ENCODE measurements around the gene IL18BP. TPM values are rescaled to one million over a fixed set of nuclear protein-coding genes. Genes with fewer than 3 reads are reported as not detected.
A peak's percentile ranks its signal among the peaks of the same experiment; 100 is the strongest.

The IL18BP gene
- total and polyA plus RNA-seq, 4 donors: 3.8 to 14.3 (median 8.2) TPM

- no peak for DNase-seq (ENCODE audit: low read depth in 4 of 6, low spot score in 6 of 6)
- H3K36me3 ChIP-seq (ENCODE audit: control insufficient read depth, insufficient read depth, low read length): peaks cover 6% of the 10 kb centered on the region
- H3K4me3 ChIP-seq (ENCODE audit: low read depth, low read length): no peak overlapping the region
- H3K9me3 ChIP-seq (ENCODE audit: control insufficient read depth, insufficient read depth, low read length): no peaks in the 10 kb centered on the region
- WGBS (ENCODE audit: insufficient coverage): no CpG with 5 or more reads among the region's 1 CpG
- no peak overlapping the region for H3K27ac ChIP-seq (ENCODE audit: low read depth, low read length)
- H3K4me1 ChIP-seq (ENCODE audit: control insufficient read depth, insufficient read depth, low read length): peaks cover 8% of the 10 kb centered on the region
- H3K27me3 ChIP-seq (ENCODE audit: control insufficient read depth, insufficient read depth, low read length): no peaks in the 10 kb centered on the region
Observed at GRCh38 chr11:71977090-71977489, 21.6 kb upstream of the IL18BP start.

DNA sequence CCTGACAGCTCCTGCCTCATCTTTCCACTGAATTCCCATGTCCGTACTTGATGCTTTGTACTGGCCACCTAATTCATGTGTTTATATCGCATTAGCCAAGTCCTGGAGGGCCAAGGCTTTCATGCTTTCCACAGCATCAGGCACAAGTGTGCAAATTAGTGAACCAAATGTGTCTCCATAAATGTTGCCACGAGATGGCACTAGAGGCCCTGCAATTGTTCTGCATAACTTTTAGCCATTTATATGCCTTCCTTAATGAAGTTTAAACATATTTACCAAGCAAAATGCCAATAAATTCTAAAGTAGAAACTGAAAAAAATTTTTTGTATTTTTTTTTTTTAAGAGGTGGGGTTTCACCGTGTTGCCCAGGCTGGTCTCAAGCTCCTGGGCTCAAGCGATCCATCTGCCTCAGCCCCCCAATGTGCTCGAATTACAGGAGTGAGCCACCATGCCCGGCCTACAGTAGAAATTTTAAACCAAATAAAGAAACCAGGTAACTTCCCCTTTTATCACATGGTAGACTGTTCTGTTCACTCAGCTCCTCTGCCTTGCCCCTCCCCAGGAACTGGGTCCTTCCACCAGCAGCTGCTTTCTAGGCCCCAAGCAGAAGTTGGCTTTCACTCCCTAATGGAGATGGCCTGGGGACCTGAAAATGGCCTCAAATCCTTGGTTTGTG lies 20.8 kb upstream of the IL18BP start:
- H3K4me1 ChIP-seq (ENCODE audit: control insufficient read depth, insufficient read depth, low read length): peaks cover 8% of the 10 kb centered on the region
- no peaks in the 10 kb centered on the region for H3K9me3 ChIP-seq (ENCODE audit: control insufficient read depth, insufficient read depth, low read length)
- peaks cover 6% of the 10 kb centered on the region for H3K36me3 ChIP-seq (ENCODE audit: control insufficient read depth, insufficient read depth, low read length)
- WGBS (ENCODE audit: insufficient coverage): 73% methylated on average over 5 of the region's 7 CpGs
- H3K27me3 ChIP-seq (ENCODE audit: control insufficient read depth, insufficient read depth, low read length): no peaks in the 10 kb centered on the region
- H3K27ac ChIP-seq (ENCODE audit: low read depth, low read length): no peak overlapping the region
- peak in 5 of 6 donors; percentile 33 to 82 (median 51) for DNase-seq (ENCODE audit: low read depth in 4 of 6, low spot score in 6 of 6)
- no peak overlapping the region for H3K4me3 ChIP-seq (ENCODE audit: low read depth, low read length)

GRCh38 chr11:71979094-71979493 lies 19.6 kb upstream of the IL18BP start:
- peaks cover 8% of the 10 kb centered on the region for H3K4me1 ChIP-seq (ENCODE audit: control insufficient read depth, insufficient read depth, low read length)
- no peak for DNase-seq (ENCODE audit: low read depth in 4 of 6, low spot score in 6 of 6)
- no peak overlapping the region for H3K4me3 ChIP-seq (ENCODE audit: low read depth, low read length)
- H3K27me3 ChIP-seq (ENCODE audit: control insufficient read depth, insufficient read depth, low read length): no peaks in the 10 kb centered on the region
- no CpG with 5 or more reads among the region's 4 CpGs for WGBS (ENCODE audit: insufficient coverage)
- no peaks in the 10 kb centered on the region for H3K9me3 ChIP-seq (ENCODE audit: control insufficient read depth, insufficient read depth, low read length)
- no peak overlapping the region for H3K27ac ChIP-seq (ENCODE audit: low read depth, low read length)
- peaks cover 8% of the 10 kb centered on the region for H3K36me3 ChIP-seq (ENCODE audit: control insufficient read depth, insufficient read depth, low read length)

GRCh38 chr11:71979602-71980001 lies 19.1 kb upstream of the IL18BP start:
- Histone ChIP-seq H3K4me1 (ENCODE audit: control insufficient read depth, insufficient read depth, low read length) (peaks cover 8% of the 10 kb centered on the region), H3K4me3 (ENCODE audit: low read depth, low read length) (no peak overlapping the region), H3K36me3 (ENCODE audit: control insufficient read depth, insufficient read depth, low read length) (peaks cover 10% of the 10 kb centered on the region), H3K27me3 (ENCODE audit: control insufficient read depth, insufficient read depth, low read length) (no peaks in the 10 kb centered on the region), H3K9me3 (ENCODE audit: control insufficient read depth, insufficient read depth, low read length) (no peaks in the 10 kb centered on the region), H3K27ac (ENCODE audit: low read depth, low read length) (no peak overlapping the region)
- peak in 5 of 6 donors; percentile 7 to 82 (median 25) for DNase-seq (ENCODE audit: low read depth in 4 of 6, low spot score in 6 of 6)
- no CpG with 5 or more reads among the region's 3 CpGs for WGBS (ENCODE audit: insufficient coverage)

- WGBS (ENCODE audit: insufficient coverage): 100% methylated on average over 1 of the region's 2 CpGs
- Histone ChIP-seq H3K36me3 (ENCODE audit: control insufficient read depth, insufficient read depth, low read length) (peaks cover 13% of the 10 kb centered on the region), H3K9me3 (ENCODE audit: control insufficient read depth, insufficient read depth, low read length) (no peaks in the 10 kb centered on the region), H3K4me3 (ENCODE audit: low read depth, low read length) (no peak overlapping the region), H3K27ac (ENCODE audit: low read depth, low read length) (no peak overlapping the region), H3K4me1 (ENCODE audit: control insufficient read depth, insufficient read depth, low read length) (no peaks in the 10 kb centered on the region), H3K27me3 (ENCODE audit: control insufficient read depth, insufficient read depth, low read length) (no peaks in the 10 kb centered on the region)
- DNase-seq (ENCODE audit: low read depth in 4 of 6, low spot score in 6 of 6): no peak
Observed at GRCh38 chr11:71986131-71986530, 12.6 kb upstream of the IL18BP start.

DNA sequence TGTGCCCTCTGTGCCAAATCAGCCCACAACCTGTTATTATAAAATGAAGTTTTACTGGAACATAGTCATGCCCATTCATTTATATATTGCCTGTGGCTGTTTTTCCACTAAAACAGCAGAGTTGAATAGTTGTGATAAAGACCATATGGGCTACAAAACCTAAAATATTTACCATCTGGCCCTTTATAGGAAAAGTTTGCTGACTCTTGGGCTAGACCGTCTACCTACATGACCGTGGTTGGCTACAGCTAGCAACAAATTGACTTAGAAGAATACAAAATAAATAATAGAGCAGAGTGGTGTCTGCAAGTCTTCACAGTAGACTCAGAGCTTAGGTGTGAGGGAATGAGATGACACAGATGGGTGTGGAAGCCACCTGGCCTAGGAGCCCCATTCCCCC lies 11.2 kb upstream of the IL18BP start:
- no peak for DNase-seq (ENCODE audit: low read depth in 4 of 6, low spot score in 6 of 6)
- Histone ChIP-seq H3K36me3 (ENCODE audit: control insufficient read depth, insufficient read depth, low read length) (peaks cover 16% of the 10 kb centered on the region), H3K27me3 (ENCODE audit: control insufficient read depth, insufficient read depth, low read length) (no peaks in the 10 kb centered on the region), H3K27ac (ENCODE audit: low read depth, low read length) (no peak overlapping the region), H3K4me1 (ENCODE audit: control insufficient read depth, insufficient read depth, low read length) (no peaks in the 10 kb centered on the region), H3K4me3 (ENCODE audit: low read depth, low read length) (no peak overlapping the region), H3K9me3 (ENCODE audit: control insufficient read depth, insufficient read depth, low read length) (no peaks in the 10 kb centered on the region)
- no CpG with 5 or more reads among the region's 2 CpGs for WGBS (ENCODE audit: insufficient coverage)

DNA sequence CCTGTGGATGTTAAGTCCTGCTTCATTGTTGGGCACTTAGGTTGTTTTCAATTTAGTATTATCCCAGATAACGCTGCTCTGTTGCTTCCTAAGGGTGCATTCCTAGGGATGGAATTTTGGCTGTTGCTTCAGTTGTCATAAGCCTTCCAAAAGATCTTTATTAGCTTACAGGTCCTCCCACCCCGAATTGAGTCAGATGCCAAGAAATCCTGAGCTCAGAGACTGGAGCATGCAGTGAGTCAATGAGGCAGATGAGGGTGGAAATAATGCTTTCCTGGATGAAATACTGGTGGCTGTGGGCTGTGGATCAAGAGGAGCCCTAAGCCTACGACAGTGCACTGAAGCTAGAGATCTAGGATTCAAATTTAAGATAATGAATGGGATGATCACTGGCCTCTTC lies 10.7 kb upstream of the IL18BP start:
- Histone ChIP-seq H3K27me3 (ENCODE audit: control insufficient read depth, insufficient read depth, low read length) (no peaks in the 10 kb centered on the region), H3K27ac (ENCODE audit: low read depth, low read length) (no peak overlapping the region), H3K9me3 (ENCODE audit: control insufficient read depth, insufficient read depth, low read length) (no peaks in the 10 kb centered on the region), H3K36me3 (ENCODE audit: control insufficient read depth, insufficient read depth, low read length) (peaks cover 16% of the 10 kb centered on the region), H3K4me3 (ENCODE audit: low read depth, low read length) (no peak overlapping the region), H3K4me1 (ENCODE audit: control insufficient read depth, insufficient read depth, low read length) (no peaks in the 10 kb centered on the region)
- no peak for DNase-seq (ENCODE audit: low read depth in 4 of 6, low spot score in 6 of 6)
- 73% methylated on average over 1 of the region's 3 CpGs for WGBS (ENCODE audit: insufficient coverage)

GRCh38 chr11:71990701-71991100 lies 8.0 kb upstream of the IL18BP start:
- no peaks in the 10 kb centered on the region for H3K27me3 ChIP-seq (ENCODE audit: control insufficient read depth, insufficient read depth, low read length)
- H3K36me3 ChIP-seq (ENCODE audit: control insufficient read depth, insufficient read depth, low read length): peaks cover 14% of the 10 kb centered on the region
- no peak overlapping the region for H3K27ac ChIP-seq (ENCODE audit: low read depth, low read length)
- DNase-seq (ENCODE audit: low read depth in 4 of 6, low spot score in 6 of 6): no peak
- no peaks in the 10 kb centered on the region for H3K4me1 ChIP-seq (ENCODE audit: control insufficient read depth, insufficient read depth, low read length)
- no peaks in the 10 kb centered on the region for H3K9me3 ChIP-seq (ENCODE audit: control insufficient read depth, insufficient read depth, low read length)
- no peak overlapping the region for H3K4me3 ChIP-seq (ENCODE audit: low read depth, low read length)
- 86% methylated on average over 1 of the region's 3 CpGs for WGBS (ENCODE audit: insufficient coverage)

DNA sequence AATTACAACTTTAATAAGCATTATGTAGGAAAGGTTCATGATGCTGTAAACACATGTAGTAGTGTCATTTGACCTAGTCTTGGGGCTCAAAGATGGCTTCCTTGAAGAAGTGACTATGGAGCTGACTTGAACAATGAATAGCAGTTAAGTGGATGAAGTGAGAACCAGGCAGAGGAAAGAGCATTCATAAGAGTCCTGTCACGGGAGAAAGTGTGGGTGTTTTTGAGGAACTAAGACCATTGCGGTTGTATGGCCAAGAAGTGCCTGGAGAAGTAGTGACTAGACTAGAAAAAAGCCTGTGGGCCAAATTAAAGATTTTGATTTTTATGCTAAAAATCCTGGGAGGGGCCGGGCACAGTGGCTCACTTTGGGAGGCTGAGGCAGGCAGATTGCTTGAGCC lies 7.2 kb upstream of the IL18BP start:
- 90% methylated on average over 3 of the region's 3 CpGs for WGBS (ENCODE audit: insufficient coverage)
- H3K4me1 ChIP-seq (ENCODE audit: control insufficient read depth, insufficient read depth, low read length): no peaks in the 10 kb centered on the region
- no peak overlapping the region for H3K27ac ChIP-seq (ENCODE audit: low read depth, low read length)
- H3K4me3 ChIP-seq (ENCODE audit: low read depth, low read length): no peak overlapping the region
- DNase-seq (ENCODE audit: low read depth in 4 of 6, low spot score in 6 of 6): no peak
- no peaks in the 10 kb centered on the region for H3K9me3 ChIP-seq (ENCODE audit: control insufficient read depth, insufficient read depth, low read length)
- H3K36me3 ChIP-seq (ENCODE audit: control insufficient read depth, insufficient read depth, low read length): peaks cover 18% of the 10 kb centered on the region
- no peaks in the 10 kb centered on the region for H3K27me3 ChIP-seq (ENCODE audit: control insufficient read depth, insufficient read depth, low read length)

DNA sequence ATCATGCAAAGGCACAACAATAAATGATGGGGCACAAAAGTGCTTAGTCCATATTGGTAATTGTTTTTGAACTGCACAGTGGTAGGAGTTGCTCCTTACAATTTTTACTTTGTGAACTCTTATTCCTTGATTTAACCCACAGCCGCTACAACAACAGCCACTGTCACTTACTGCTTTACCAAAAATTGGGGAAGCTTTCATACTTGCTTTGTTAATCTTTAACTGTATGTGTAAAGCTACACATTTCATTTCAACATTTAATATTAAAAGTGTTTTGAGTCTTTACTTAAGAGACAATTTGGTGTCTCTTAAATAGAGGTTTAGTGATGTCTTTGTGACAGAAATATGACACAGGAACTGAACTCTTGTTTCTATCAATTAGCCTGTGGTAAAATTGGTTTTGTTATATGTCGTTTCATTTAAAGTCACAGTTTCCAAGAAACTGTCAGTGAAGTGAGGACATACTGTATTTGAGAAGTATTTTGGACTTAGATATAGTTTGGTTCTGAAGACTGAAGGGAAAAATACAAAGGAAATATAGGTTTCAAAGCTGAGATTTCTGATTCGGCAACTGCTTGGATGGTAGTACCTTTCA lies 6.5 kb upstream of the IL18BP start:
- H3K27ac ChIP-seq (ENCODE audit: low read depth, low read length): no peak overlapping the region
- no peaks in the 10 kb centered on the region for H3K9me3 ChIP-seq (ENCODE audit: control insufficient read depth, insufficient read depth, low read length)
- no peaks in the 10 kb centered on the region for H3K27me3 ChIP-seq (ENCODE audit: control insufficient read depth, insufficient read depth, low read length)
- peaks cover 25% of the 10 kb centered on the region for H3K36me3 ChIP-seq (ENCODE audit: control insufficient read depth, insufficient read depth, low read length)
- no peaks in the 10 kb centered on the region for H3K4me1 ChIP-seq (ENCODE audit: control insufficient read depth, insufficient read depth, low read length)
- DNase-seq (ENCODE audit: low read depth in 4 of 6, low spot score in 6 of 6): no peak
- WGBS (ENCODE audit: insufficient coverage): 92% methylated on average over 2 of the region's 3 CpGs
- H3K4me3 ChIP-seq (ENCODE audit: low read depth, low read length): no peak overlapping the region
